Right lung (tissue), 5 donors: ENCODE results near the gene PITPNC1. TPM values are rescaled to one million over a fixed set of nuclear protein-coding genes. Genes with fewer than 3 reads are reported as not detected.
"Not testable (repeated sequence)": the region's sequence is repeated elsewhere in the genome, so short reads cannot be mapped to it uniquely, and the experiment has no call there.

ENCODE experiments used
- DNase-seq, 2 donors: peaks; one replicate each; pipeline ENCODE4 v3.0.0-alpha.2; 2013
- polyA plus RNA-seq, 5 donors: library from polyadenylated mRNA; unstranded; fragments of 120-200 nt; gene quantifications; one replicate each; pipeline versions ENCODE4 v1.2.1 to v1.2.3, GENCODE V29; 2013; ENCODE audit warnings: inconsistent platforms in 1 of 5, low replicate concordance in 1 of 5; ENCODE audit not compliant: insufficient read length in 5 of 5, insufficient read depth in 1 of 5

PITPNC1 gene
- polyA plus RNA-seq, 5 donors = 9.1 to 12.0 (median 10.1) TPM

DNA sequence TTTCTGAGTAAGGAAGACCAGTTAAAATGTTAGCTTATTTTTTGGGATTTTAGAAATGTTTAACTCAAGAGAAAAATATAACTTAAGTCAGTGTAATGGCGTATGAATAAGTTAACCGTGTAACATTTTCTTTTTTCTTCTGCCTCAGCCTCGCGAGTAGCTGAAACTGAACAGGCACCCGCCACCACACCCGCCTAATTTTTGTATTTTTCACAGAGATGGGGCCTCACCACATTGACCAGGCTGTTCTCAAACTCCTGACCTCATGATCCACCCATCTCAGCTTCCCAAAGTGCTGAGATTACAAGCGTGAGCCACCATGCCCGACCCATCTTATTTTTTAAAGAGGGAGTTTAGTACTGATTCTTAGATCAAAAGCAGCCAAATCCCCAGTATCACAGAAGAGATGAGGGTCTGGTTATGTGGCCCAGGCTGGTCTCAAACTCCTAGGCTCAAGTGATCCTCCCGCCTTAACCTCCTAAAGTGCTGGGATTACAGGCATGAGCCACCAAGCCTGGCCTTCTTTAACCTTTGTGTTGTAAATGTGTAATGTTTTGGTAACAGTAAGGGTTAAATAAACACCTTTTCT, 16.8 kb downstream of the PITPNC1 start:
- DNase-seq = no peak

DNA sequence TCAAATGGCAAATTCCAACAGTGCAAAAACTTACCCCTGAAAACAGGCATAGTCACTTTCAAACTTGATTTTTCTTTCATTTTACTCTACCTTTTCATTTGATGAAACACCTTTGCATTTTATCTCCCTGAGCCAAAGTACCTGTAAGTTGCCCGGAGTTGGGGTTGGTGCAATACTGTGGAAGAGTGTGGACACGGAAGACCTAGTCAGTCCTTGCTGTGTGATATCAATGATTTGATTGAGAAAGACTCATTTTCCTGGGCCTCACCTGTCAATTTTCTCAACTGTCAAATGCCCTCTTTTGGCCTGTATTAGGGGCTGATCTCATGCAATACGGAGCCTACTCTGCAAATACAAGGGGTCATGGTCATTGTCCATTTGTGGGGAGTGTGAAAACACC, 22.6 kb downstream of the PITPNC1 start:
- DNase-seq = no peak

DNA sequence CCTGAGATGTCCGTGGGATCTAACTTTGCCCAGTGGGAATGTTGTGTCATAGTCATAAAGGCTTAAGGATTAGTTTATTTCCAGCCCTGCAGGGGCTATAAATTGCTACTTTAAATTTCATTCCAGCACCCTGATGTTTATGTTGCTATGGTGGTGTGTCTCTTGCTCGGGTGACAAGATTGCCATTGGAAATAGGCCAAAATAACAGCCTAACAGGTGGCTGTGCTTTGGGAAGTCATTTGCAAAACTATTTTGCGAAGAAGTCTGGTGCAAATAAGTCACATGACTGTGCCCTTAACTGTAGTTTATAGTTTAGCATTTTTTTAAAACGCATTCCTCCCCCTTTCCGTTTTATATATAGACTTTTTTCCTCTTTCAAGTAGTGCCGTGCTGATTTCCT, 23.1 kb downstream of the PITPNC1 start:
- DNase-seq = no peak

DNA sequence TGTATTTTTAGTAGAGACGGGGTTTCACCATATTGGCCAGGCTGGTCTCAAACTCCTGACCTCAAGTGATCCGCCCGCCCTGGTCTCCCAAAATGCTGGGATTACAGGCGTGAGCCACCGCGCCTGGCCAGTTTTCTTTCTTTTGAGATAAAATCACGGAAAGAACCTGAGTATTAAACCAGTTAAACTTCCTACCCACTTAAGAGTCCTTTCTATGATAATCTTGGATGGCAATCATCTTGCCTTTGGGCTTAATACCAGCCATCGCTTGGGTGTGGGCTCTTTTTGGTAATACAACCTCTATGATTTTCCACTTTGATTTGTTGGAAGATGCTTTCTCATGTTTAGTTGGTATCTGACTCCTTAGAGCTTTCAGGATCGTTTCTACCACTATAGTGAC, 24.0 kb downstream of the PITPNC1 start:
- no peak for DNase-seq

- DNase-seq = no peak
Observed at GRCh38 chr17:67401598-67402504, 24.8 kb downstream of the PITPNC1 start.

- DNase-seq = no peak
Observed at GRCh38 chr17:67403065-67403464, 26.0 kb downstream of the PITPNC1 start.

DNA sequence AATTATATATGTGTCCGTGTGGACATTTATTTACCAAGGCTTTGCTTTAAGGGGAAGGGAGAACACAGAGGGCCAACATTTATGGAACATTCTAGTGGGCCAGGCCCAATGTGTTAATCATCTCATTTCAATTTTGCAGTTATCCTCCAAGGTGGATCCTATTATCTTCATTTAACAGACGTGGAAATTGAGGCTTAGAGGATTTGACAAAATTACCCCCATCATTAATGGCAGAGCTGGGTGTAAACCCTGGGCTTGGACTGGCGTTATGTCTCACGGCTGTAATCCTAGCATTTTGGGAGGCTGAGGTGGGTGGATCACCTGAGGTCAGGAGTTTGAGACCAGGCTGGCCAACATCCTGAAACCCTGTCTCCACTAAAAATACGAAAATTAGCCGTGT, 26.4 kb downstream of the PITPNC1 start:
- DNase-seq = no peak

DNA sequence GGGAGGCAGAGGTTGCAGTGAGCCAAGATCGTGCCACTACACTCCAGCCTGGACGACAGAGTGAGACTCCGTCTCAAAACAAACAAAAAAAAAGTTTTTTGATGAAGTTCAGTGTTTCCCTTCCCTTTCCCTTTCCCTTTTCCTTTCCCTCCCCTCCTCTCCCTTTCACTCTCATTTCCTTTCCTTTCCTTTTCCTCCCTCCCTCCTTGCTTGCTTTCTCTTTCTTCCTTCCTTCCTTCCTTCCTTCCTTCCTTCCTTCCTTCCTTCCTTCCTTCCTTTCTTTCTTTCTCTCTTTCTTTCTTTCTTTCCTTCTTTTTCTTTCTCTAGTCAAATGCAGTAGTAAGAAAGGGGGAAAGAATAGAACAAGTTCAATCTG, 31.4 kb downstream of the PITPNC1 start:
- not testable (repeated sequence) for DNase-seq

GRCh38 chr17:67411397-67411796, 34.3 kb downstream of the PITPNC1 start:
- DNase-seq = no peak

- no peak for DNase-seq
Observed at GRCh38 chr17:67412032-67412431, 35.0 kb downstream of the PITPNC1 start.

- no peak for DNase-seq
Observed at GRCh38 chr17:67412941-67413340, 35.9 kb downstream of the PITPNC1 start.

DNA sequence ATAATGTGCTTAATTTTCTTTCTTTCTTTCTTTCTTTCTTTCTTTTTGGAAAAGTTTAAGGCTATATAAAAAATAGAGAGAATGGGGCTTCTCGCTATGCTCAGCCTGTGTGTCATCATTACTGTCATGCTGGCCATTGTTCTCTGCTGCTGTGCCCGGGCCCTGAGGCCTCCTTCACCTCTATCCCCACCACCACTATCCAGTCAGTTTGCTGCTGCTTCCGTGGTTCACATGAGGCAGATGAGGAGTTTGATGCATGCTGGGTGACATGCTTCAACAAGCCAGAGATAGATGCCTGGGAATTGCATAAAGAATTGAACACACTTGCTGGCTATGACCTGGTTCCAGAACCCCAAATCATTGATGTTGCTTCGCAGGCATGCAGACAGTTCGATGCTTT, 36.3 kb downstream of the PITPNC1 start:
- no peak for DNase-seq

- DNase-seq = no peak
Observed at GRCh38 chr17:67414130-67414529, 37.0 kb downstream of the PITPNC1 start.

- DNase-seq = no peak
Observed at GRCh38 chr17:67414559-67414958, 37.5 kb downstream of the PITPNC1 start.

GRCh38 chr17:67415291-67415690, 38.2 kb downstream of the PITPNC1 start:
- no peak for DNase-seq

DNA sequence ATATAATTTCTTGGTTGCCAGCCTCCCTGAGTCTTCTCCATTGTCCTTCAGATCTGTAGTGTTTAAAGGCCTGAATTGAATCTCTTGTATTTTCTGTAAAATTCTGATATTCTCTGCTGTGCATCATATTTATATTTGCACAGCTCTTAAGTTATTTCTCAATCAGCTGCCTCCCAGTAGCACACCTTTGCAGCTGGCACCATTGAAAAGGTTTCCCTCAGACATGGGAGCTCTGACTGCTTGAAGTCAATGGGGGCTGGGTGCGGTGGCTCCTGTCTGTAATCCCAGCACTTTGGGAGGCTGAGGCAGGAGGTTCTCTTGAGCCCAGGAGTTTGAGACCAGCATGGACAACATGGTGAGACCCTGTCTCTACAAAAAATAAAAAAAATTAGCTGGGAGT, 40.4 kb downstream of the PITPNC1 start:
- no peak for DNase-seq

GRCh38 chr17:67420994-67421393, 43.9 kb downstream of the PITPNC1 start:
- no peak for DNase-seq

- DNase-seq = no peak
Observed at GRCh38 chr17:67421869-67422273, 44.8 kb downstream of the PITPNC1 start.

DNA sequence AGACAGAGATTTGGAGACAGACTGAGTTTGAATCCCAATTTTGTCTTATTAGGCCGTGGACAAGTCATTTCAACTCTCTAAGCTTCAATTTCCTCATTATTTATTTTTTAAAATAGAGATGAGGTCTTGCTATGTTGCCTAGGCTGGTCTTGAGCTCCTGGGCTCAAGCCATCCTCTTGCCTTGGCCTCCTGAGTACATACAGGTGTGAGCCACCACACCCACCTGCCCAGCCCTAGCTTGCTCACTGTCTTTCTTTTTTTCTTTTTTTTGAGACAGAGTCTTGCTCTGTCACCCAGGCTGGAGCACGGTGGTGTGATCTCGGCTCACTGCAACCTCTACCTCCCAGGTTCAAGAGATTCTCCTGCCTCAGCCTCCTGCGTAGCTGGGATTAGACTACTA, 45.2 kb downstream of the PITPNC1 start:
- DNase-seq = not testable (repeated sequence)

DNA sequence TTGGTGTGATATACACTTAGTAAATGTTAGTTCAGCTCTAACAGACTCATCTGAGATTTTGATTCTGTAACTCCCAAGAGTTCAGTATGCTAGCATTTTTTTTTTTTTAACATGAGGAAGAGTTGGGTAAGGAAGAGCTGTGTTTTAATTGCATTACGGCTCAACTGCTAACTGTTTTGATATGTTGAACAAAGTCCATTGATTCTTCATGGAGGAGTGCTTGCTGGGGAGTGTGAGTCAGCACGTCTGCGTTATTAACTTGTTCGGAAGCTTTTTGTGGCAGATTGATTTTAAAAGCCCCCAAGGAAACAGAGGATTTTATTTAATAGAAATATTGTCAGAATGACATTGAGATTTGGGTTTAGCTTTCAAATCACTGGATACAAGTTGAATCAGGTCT, 45.8 kb downstream of the PITPNC1 start:
- no peak for DNase-seq

DNA sequence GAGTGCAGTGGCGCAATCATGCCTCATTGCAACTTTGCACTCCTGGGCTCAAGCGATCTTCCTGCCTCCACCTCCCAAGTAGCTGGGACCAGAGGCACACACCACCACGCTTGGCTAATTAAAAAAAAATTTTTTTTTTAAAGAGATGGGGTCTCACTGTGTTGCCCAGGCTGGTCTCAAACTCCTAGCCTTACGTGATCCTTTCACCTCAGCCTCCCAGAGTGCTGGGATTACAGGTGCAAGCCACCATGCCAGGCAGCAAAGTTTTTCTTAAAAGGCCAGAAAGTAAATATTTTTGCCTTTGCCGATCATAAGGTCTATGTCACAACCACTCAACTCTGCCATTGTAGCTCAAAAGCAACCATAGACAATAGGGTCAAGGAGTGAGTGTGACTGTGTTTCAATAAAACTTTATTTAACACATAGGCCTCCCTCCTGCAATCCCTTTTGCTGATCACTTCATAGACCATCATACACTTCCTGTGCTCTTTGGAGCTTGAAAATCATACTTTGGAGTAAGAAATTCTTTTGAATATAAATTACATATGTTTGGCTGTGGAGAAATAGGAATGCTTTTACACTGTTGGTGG, 48.6 kb downstream of the PITPNC1 start:
- no peak for DNase-seq

DNA sequence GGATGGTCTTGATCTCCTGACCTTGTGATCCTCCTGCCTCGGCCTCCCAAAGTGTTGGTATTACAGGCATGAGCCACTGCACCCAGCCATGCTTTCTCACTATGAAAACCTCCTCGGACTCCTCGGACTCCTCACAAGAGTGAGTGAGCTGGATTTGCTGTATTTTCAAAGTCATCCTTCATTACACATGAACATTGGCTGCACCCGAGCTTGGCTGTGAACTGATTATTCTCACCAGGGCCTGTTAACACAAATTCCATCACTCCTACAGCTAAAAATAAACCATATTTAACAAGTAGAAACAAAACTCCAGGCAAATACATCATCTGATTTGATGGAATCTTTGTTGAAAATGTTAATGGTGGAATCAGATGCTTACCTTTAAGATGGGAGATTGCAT, 50.3 kb downstream of the PITPNC1 start:
- DNase-seq = no peak

- not testable (repeated sequence) for DNase-seq
Observed at GRCh38 chr17:67430515-67430914, 53.4 kb downstream of the PITPNC1 start.
